HG03039 (cell line): ENCODE measurements around the gene STUM.

Experiments
- ATAC-seq: cut with Tn5 transposase; IDR thresholded peaks from one replicate; pipeline ENCODE4 v1.9.1; 2021; ENCODE audit warnings: mild to moderate bottlenecking, moderate library complexity; ENCODE audit not compliant: unreplicated experiment

Gene STUM

GRCh38 chr1:226649244-226649643 is 100.7 kb downstream of the STUM start:
- no peak for ATAC-seq

DNA sequence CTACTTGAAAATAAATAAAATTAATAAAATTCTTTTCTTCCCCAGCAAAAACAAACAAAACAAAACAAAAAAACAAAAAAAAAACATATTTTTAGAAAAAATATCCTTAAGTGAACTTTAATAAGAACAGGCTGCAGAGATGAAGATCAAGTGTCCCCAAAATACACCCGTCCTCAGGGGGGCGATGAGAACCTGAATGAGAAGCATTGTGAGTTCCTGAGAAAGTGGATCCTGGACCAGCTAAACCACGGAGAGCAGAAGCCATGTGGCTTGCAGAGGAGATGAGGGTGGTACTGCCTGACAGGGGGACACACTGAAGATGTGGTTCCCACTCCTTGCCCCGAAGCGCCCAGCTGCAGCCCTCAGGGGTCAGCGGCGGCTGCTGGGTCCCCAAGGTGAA is 101.2 kb downstream of the STUM start:
- ATAC-seq = no peak

- no peak for ATAC-seq
Measured at GRCh38 chr1:226650236-226650841, 101.8 kb downstream of the STUM start.

- ATAC-seq = no peak
Measured at GRCh38 chr1:226651041-226651731, 102.6 kb downstream of the STUM start.

DNA sequence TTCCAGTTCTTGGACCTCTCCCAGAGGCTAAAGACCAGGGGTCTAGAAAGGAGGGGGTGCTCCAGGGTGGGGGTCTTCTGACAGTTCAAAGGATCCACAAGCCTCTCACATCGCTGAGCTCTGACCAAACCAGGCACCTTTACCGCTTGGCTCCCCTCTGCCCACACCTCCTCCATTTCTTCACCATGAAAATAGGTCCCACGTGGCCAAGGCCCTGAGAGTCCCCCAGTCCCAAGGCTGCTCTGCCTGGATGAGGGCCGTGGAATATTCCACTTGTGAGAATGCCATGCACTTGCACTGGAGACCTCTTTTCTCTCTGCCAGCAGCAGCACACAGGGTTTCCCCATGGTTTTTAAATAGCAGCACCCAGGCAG is 103.2 kb downstream of the STUM start:
- no peak for ATAC-seq

GRCh38 chr1:226652613-226653012 is 104.0 kb downstream of the STUM start:
- ATAC-seq = no peak

DNA sequence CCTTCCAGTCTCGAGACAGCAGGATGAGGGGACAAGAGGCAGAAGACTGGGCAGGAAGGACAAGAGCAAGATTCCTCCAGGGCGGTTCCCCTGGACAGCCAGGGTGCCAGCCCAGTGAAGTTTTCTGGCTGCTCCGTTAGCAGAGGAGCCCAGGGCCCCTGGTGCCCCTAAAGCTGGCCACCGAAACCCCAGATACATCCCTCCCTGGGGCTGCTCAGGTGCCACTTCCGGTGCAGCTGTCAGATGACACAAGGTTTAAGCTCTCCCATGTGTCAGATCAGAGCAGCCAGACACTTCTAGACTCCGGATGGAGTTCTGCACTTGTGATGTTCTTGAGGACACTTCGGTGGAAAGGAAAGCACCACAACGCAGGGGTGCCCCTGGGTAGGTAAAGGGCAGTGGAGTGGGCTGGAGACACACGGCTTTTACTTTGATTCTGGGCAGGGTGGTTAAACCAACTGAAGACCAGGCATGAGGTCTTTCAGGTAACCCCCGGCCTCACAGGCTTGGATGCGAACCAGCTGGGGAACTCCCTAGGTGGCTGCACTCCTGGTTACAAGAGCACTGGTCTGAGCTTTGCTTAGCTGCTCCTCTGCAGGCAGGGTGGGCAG is 104.9 kb downstream of the STUM start:
- peak; percentile 58 for ATAC-seq

GRCh38 chr1:226654046-226654667 is 105.6 kb downstream of the STUM start:
- no peak for ATAC-seq

- no peak for ATAC-seq
Measured at GRCh38 chr1:226654668-226655055, 106.1 kb downstream of the STUM start.

DNA sequence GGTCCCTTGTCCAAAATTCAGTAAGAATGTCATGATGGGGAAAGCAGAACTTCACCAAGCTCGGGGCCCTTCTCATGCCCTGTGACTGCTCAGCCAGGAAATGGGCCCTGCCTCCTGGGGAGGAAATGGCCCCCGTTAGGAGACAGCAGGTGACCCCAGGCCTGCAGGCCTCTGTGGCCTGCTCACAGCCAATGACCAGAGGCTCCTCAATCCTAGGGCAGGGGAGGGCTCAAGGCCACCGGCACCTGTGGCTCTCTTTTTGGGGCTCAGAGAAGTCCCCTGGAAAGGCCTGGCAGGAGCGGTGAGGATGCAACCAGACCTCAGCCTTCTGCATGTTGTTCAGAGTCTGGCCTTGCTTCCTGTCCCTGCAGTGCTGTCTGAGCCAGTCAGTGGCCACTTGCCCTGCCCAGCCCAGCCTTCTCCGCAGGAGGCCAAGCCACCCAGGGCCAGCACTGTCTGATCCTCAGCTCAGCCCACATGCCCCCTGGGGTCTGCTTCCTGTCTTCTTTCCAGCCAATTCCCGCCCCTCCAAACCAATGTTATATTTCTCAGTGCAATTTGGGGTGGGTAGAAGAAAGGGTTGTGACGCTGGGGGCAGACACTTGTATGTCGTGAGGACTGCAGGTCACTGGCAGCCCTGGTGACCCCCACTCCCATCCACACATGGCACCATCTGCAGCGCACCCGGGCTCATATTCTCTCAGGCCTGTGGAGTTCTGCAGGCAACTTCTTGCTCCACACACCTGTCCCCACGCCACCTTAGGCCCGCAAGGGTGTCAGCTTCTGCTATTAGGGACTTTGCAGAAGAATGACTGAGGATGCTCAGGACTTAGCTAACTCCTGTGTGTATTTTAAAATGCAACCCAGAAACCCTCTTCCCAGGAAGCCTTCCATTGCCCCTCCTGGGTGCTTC is 106.9 kb downstream of the STUM start:
- no peak for ATAC-seq

DNA sequence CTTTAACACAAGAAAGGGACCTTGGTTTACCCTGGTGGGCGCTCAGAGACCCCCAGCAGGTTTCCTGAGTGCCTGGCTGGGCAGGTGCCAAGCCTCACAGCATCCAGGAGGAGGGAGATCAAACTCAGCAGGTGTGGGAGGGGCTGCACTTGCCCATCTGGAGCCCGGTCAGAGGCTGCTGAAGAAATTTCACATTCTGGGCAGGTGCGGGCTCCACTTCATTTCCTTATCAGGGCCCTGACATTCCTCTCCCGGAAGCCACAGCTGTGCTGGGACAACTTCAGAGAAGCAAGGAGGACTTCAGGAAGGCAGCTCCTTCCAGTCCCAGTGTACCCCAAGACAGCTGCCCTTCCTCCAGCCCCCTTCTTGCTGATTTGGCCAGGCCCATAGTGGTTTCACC is 107.6 kb downstream of the STUM start:
- ATAC-seq = no peak

GRCh38 chr1:226656601-226657277 is 108.2 kb downstream of the STUM start:
- no peak for ATAC-seq

DNA sequence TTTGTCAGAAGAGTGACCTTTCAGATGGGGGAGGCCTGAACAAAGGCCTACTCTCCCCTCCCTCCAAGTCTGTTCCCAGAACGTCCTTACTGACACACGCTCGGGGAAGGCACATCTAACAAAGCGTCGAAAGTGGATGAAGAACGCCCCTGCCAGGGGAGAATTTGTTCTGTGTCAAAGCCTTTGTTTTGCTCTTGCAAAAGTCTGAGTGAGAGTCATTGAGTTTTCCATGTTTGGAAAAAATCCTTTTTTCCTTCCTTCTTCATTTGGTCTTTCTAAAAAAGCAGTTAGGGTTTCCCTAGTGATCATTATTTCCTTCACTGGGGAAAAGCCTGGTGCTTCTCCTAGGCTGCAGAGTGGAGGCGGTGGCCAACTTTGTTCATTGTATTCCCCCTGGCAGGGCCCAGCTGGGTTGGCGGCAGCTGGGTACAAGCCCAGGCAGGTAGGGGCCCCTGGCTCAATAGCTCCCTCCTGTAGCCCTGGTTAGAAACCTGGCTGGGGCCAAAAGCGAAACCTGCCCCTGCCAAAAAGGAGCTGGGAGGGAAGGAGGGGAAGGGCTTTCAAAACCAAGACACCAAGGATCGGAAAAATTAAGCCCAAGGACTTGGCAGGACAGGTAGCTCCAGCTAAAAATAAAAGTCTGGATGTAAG is 109.5 kb downstream of the STUM start:
- no peak for ATAC-seq

GRCh38 chr1:226658546-226659125 is 110.1 kb downstream of the STUM start:
- no peak for ATAC-seq
